Lung microvascular endothelial cell (primary cell): Measurements from ENCODE around the gene BDH2. TPM values are rescaled to one million over a fixed set of nuclear protein-coding genes. Genes with fewer than 3 reads are reported as not detected.

Experiments
- DNase-seq, 2 donors: peaks; one replicate each; pipeline versions ENCODE4 v3.0.0 to v3.0.0-alpha.2; 2010; ENCODE audit warnings: low read depth in 2 of 2
- total RNA-seq: library from RNA; depleted of rRNA; stranded (reverse); fragments of >200 nt; gene quantifications from 2 replicates; pipeline ENCODE4 v1.2.1, GENCODE V29; 2014

Gene BDH2
- total RNA-seq, 1 donor from 2014 or later: 18.1 TPM

DNA sequence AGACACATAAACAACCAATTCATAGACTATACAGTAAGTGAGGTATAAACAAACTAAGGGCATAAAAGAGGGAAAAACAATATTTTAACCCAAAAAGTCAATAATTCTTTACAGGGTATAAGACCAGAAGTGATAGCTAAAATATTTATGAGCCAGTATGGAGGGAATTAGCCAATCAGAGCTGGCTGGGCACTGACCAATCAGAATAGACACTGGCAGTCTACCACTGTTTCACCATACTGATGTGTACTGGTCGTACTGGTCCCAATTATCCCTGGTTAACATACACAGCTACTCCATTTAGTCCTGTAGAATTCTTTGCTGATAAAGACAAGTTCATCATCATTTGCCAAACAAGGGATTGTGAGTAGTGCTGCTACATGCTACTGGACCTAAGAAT is 70.3 kb downstream of the BDH2 start:
- DNase-seq: no peak

Other genes with a start within 250 kb of the BDH2 start
- 31.4 and 47.4 TPM in 2 replicates for gene CISD2, start 230.8 kb downstream of the BDH2 start, total RNA-seq
- 0.22 and 0.40 TPM in 2 replicates for gene SLC9B1, start 80.1 kb downstream of the BDH2 start, total RNA-seq
- 14.3 and 15.0 TPM in 2 replicates for gene SLC9B2, start 23.1 kb downstream of the BDH2 start, total RNA-seq
- gene CENPE, start 98.5 kb upstream of the BDH2 start, total RNA-seq: 1.8 and 10.2 TPM in 2 replicates